ENCODE data around the gene KRT6A.

Gene KRT6A

DNA sequence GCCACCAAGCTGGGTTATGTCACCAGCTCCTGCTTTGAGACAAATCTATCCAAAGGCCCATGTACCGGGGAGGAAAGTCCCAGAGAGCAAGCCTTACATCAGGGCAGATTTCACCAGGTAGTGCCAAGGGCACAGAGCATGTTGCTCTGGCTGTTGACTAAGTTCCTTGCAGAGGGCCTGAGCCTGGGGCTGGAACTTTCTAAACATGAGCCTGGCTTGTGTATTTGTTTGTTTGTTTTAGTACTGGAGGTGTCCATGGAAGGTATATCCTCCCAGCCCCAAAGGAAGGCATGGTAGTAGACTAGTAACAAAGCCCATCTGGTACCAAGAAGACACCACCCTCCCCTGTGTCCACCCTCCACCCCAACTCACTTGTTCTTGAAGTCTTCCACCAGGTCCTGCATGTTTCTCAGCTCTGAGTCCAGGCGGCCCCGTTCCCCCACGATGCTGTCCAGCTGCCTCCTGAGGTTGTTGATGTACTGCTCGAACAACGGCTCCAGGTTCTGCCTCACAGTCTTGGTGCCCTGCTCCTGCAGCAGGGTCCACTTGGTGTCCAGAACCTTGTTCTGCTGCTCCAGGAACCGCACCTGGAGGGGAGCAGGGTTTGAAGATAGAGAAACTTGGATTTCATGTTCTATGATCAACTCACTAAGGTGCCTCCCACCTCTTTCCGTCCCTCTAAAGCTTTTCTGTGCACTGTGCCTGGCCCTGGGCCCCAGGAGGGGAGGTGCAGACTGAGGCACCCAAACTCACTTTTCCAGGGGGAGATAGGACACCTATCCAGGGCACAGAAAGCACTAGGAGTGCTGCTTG, 25.7 kb upstream of the KRT6A start:
- Histone ChIP-seq H3K79me1 (replicated peaks; ENCODE audit: low read length, poor library complexity, severe bottlenecking) (no peaks in the 10 kb centered on the region), H3K27ac (ENCODE audit: low read length, poor library complexity, severe bottlenecking) (no peak overlapping the region), H3K4me2 (ENCODE audit: low read length, poor library complexity, severe bottlenecking) (no peak overlapping the region), H2AK5ac (ENCODE audit: low read length, severe bottlenecking) (no peak overlapping the region), H4K8ac (ENCODE audit: low read length) (no peak overlapping the region), H3K9me3 (ENCODE audit: control insufficient read depth, low read length) (no peaks in the 10 kb centered on the region), H2AFZ (ENCODE audit: low read depth, low read length) (no peak overlapping the region), H2BK120ac (ENCODE audit: low read depth, low read length) (no peak overlapping the region), H3K4ac (ENCODE audit: low read depth in 1 of 2, low read length in 2 of 2) (no peak overlapping the region), H3K27me3 (ENCODE audit: control insufficient read depth in 1 of 2, insufficient read depth in 1 of 2, low read length in 2 of 2) (peaks cover 23 to 77% of the 10 kb centered on the region in 2 experiments), H3K4me1 (ENCODE audit: control insufficient read depth, insufficient read depth, low read depth, low read length) (no peaks in the 10 kb centered on the region), H3K9ac (ENCODE audit: low read length) (no peak overlapping the region), H4K91ac (ENCODE audit: low read length) (no peak overlapping the region), H2BK12ac (ENCODE audit: low read length in 2 of 2) (no peak overlapping the region), H3K36me3 (ENCODE audit: control insufficient read depth in 1 of 2, insufficient read depth in 2 of 2, low read depth in 1 of 2, low read length in 2 of 2) (no peaks in the 10 kb centered on the region), H3K18ac (ENCODE audit: low read depth in 1 of 2, low read length in 2 of 2) (no peak overlapping the region), H2BK5ac (ENCODE audit: low read depth, low read length, poor library complexity, severe bottlenecking) (no peak overlapping the region), H3K23ac (ENCODE audit: low read length in 2 of 2) (no peak overlapping the region), H3K4me3 (ENCODE audit: insufficient read depth in 1 of 2, low read depth in 1 of 2, low read length in 2 of 2) (no peak overlapping the region), H2BK15ac (ENCODE audit: low read depth, poor library complexity, severe bottlenecking) (no peak overlapping the region), H3K14ac (ENCODE audit: low read length in 2 of 2) (no peak overlapping the region)
- DNase-seq = no peak
- WGBS = 82% methylated on average over 7 of the region's 8 CpGs

DNA sequence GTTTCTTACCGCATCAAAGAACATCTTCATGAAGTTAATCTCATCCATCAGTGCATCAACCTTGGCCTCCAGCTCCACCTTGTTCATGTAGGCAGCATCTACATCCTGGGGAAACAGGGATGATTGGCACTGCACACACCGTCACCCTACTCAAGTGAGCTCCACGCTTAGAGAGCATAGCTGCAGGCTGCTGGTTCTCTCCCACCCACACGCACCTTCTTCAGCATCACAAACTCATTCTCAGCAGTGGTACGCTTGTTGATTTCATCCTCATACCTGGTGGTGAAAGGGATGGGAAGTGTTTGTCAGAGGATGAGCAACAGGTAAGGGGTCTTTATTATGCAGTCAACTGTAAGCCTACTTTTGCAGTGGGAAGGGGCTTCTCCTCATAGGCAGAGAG, 24.8 kb upstream of the KRT6A start:
- Histone ChIP-seq H2BK5ac (ENCODE audit: low read depth, low read length, poor library complexity, severe bottlenecking) (no peak overlapping the region), H3K4me2 (ENCODE audit: low read length, poor library complexity, severe bottlenecking) (no peak overlapping the region), H4K91ac (ENCODE audit: low read length) (no peak overlapping the region), H3K79me1 (replicated peaks; ENCODE audit: low read length, poor library complexity, severe bottlenecking) (no peaks in the 10 kb centered on the region), H3K9me3 (ENCODE audit: control insufficient read depth, low read length) (no peaks in the 10 kb centered on the region), H3K18ac (ENCODE audit: low read depth in 1 of 2, low read length in 2 of 2) (no peak overlapping the region), H3K4me1 (ENCODE audit: control insufficient read depth, insufficient read depth, low read depth, low read length) (no peaks in the 10 kb centered on the region), H2AFZ (ENCODE audit: low read depth, low read length) (no peak overlapping the region), H2BK15ac (ENCODE audit: low read depth, poor library complexity, severe bottlenecking) (no peak overlapping the region), H2BK12ac (ENCODE audit: low read length in 2 of 2) (no peak overlapping the region), H3K36me3 (ENCODE audit: control insufficient read depth in 1 of 2, insufficient read depth in 2 of 2, low read depth in 1 of 2, low read length in 2 of 2) (no peaks in the 10 kb centered on the region), H3K23ac (ENCODE audit: low read length in 2 of 2) (no peak overlapping the region), H3K27me3 (ENCODE audit: control insufficient read depth in 1 of 2, insufficient read depth in 1 of 2, low read length in 2 of 2) (peaks cover 19 to 78% of the 10 kb centered on the region in 2 experiments), H3K27ac (ENCODE audit: low read length, poor library complexity, severe bottlenecking) (no peak overlapping the region), H4K8ac (ENCODE audit: low read length) (no peak overlapping the region), H3K9ac (ENCODE audit: low read length) (no peak overlapping the region), H2BK120ac (ENCODE audit: low read depth, low read length) (no peak overlapping the region), H3K14ac (ENCODE audit: low read length in 2 of 2) (no peak overlapping the region), H3K4ac (ENCODE audit: low read depth in 1 of 2, low read length in 2 of 2) (no peak overlapping the region), H2AK5ac (ENCODE audit: low read length, severe bottlenecking) (no peak overlapping the region), H3K4me3 (ENCODE audit: insufficient read depth in 1 of 2, low read depth in 1 of 2, low read length in 2 of 2) (no peak overlapping the region)
- DNase-seq = no peak
- 75% methylated on average over 4 of the region's 5 CpGs for WGBS

DNA sequence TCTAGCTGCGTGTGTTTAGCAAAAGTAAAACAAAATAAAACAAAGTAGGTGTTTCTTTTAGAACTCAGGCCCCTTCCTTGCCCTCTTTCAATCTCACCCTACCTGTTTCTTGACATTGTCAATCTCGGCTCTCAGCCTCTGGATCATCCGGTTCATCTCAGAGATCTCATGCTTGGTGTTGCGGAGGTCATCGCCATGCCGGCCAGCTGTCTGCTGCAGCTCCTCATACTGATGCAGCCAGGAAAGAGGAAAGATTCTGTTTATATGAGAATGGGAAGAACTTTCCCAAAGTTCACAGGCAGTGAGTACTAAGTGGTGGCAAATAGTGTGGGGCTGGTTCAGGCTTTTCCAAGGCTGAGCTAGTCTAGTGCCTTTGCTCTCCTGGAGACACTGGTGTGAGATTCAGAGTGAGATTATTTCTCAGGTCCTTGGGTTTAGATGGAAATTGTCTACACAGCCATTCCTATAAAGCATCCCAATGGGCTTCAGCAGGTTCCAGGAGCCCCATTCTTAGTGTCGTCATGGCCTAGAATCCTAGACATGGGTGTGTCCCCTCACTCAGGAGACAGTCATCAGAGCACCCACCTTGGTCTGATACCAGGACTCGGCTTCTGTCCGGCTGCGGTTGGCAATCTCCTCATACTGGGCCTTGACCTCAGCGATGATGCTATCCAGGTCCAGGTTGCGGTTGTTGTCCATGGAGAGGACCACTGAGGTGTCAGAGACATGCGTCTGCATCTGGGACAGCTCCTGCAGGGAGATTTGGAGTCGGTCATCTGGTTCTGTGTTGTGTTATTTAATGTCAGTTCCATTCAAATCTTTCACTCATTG, 24.2 kb upstream of the KRT6A start:
- H4K8ac ChIP-seq (ENCODE audit: low read length) = no peak overlapping the region
- H2BK15ac ChIP-seq (ENCODE audit: low read depth, poor library complexity, severe bottlenecking) = no peak overlapping the region
- no peaks in the 10 kb centered on the region for H3K36me3 ChIP-seq (ENCODE audit: control insufficient read depth in 1 of 2, insufficient read depth in 2 of 2, low read depth in 1 of 2, low read length in 2 of 2)
- no peak overlapping the region for H3K9ac ChIP-seq (ENCODE audit: low read length)
- no peak overlapping the region for H2AFZ ChIP-seq (ENCODE audit: low read depth, low read length)
- no peak overlapping the region for H2BK5ac ChIP-seq (ENCODE audit: low read depth, low read length, poor library complexity, severe bottlenecking)
- no peak overlapping the region for H3K4me3 ChIP-seq (ENCODE audit: insufficient read depth in 1 of 2, low read depth in 1 of 2, low read length in 2 of 2)
- no peaks in the 10 kb centered on the region for H3K79me1 ChIP-seq (replicated peaks; ENCODE audit: low read length, poor library complexity, severe bottlenecking)
- no peak overlapping the region for H2AK5ac ChIP-seq (ENCODE audit: low read length, severe bottlenecking)
- no peaks in the 10 kb centered on the region for H3K4me1 ChIP-seq (ENCODE audit: control insufficient read depth, insufficient read depth, low read depth, low read length)
- WGBS = 95% methylated on average over 12 of the region's 14 CpGs
- no peak overlapping the region for H4K91ac ChIP-seq (ENCODE audit: low read length)
- H3K4ac ChIP-seq (ENCODE audit: low read depth in 1 of 2, low read length in 2 of 2) = no peak overlapping the region
- H2BK120ac ChIP-seq (ENCODE audit: low read depth, low read length) = no peak overlapping the region
- no peak overlapping the region for H3K27ac ChIP-seq (ENCODE audit: low read length, poor library complexity, severe bottlenecking)
- H2BK12ac ChIP-seq (ENCODE audit: low read length in 2 of 2) = no peak overlapping the region
- no peak overlapping the region for H3K4me2 ChIP-seq (ENCODE audit: low read length, poor library complexity, severe bottlenecking)
- no peak for DNase-seq
- peaks cover 12 to 71% of the 10 kb centered on the region in 2 experiments for H3K27me3 ChIP-seq (ENCODE audit: control insufficient read depth in 1 of 2, insufficient read depth in 1 of 2, low read length in 2 of 2)
- no peaks in the 10 kb centered on the region for H3K9me3 ChIP-seq (ENCODE audit: control insufficient read depth, low read length)
- H3K14ac ChIP-seq (ENCODE audit: low read length in 2 of 2) = no peak overlapping the region
- H3K18ac ChIP-seq (ENCODE audit: low read depth in 1 of 2, low read length in 2 of 2) = no peak overlapping the region
- no peak overlapping the region for H3K23ac ChIP-seq (ENCODE audit: low read length in 2 of 2)

Measured in mesenchymal stem cell (in vitro differentiated cells and primary cell).